Right renal pelvis (tissue), 4 donors: ENCODE data around the gene HBA1. TPM values are rescaled to one million over a fixed set of nuclear protein-coding genes. Genes with fewer than 3 reads are reported as not detected.
A peak's percentile ranks its signal among the peaks of the same experiment; 100 is the strongest.
"Not testable (repeated sequence)": the region's sequence is repeated elsewhere in the genome, so short reads cannot be mapped to it uniquely, and the experiment has no call there.

Experiments used
- DNase-seq, 4 donors: peaks; one replicate each; pipeline ENCODE4 v3.0.0-alpha.2; 2013; ENCODE audit warnings: low read depth in 4 of 4, low spot score in 3 of 4, missing footprints in 1 of 4
- polyA plus RNA-seq, 4 donors: library from polyadenylated mRNA; unstranded; fragments of 120-200 nt; gene quantifications; one replicate each; pipeline ENCODE4 v1.2.1, GENCODE V29; 2013; ENCODE audit not compliant: insufficient read length in 4 of 4

HBA1 gene
- polyA plus RNA-seq, 4 donors, result 530 to 845 (median 681) TPM

- not testable (repeated sequence) for DNase-seq
These were observed 2.3 kb upstream of the HBA1 start for GRCh38 chr16:173928-174769.

GRCh38 chr16:175011-175949, 1.2 kb upstream of the HBA1 start:
- DNase-seq, result no peak

GRCh38 chr16:176006-176405, 474 bp upstream of the HBA1 start:
- DNase-seq, result not testable (repeated sequence)

- no peak for DNase-seq
These were observed 928 bp downstream of the HBA1 start for GRCh38 chr16:177394-177822.

GRCh38 chr16:177981-178667, 1.6 kb downstream of the HBA1 start:
- no peak for DNase-seq

GRCh38 chr16:178668-179015, 2.2 kb downstream of the HBA1 start:
- DNase-seq, result no peak

GRCh38 chr16:179211-180092, 3.0 kb downstream of the HBA1 start:
- no peak for DNase-seq

- DNase-seq, result no peak
These were observed 3.7 kb downstream of the HBA1 start, which contains the start of gene HBQ1 for GRCh38 chr16:180101-180675. HBQ1 (plus strand) TSS chr16:180459; CDS start chr16:180487, 28 bp downstream.

- no peak for DNase-seq
These were observed 4.4 kb downstream of the HBA1 start for GRCh38 chr16:180681-181564.

- DNase-seq, result peak in 1 of 4 donors; percentile 39
These were observed 5.1 kb downstream of the HBA1 start for GRCh38 chr16:181565-182021.

GRCh38 chr16:183005-183404, 6.5 kb downstream of the HBA1 start:
- no peak for DNase-seq

- DNase-seq, result no peak
These were observed 8.7 kb downstream of the HBA1 start for GRCh38 chr16:185213-185612.

GRCh38 chr16:185691-186090, 9.2 kb downstream of the HBA1 start:
- DNase-seq, result no peak

- no peak for DNase-seq
These were observed 10.8 kb downstream of the HBA1 start for GRCh38 chr16:187330-187729.

- DNase-seq, result no peak
These were observed 12.2 kb downstream of the HBA1 start for GRCh38 chr16:188674-189073.

GRCh38 chr16:189604-190186, 13.2 kb downstream of the HBA1 start:
- no peak for DNase-seq

- DNase-seq, result no peak
These were observed 15.4 kb downstream of the HBA1 start for GRCh38 chr16:191831-192230.

GRCh38 chr16:192686-193085, 16.2 kb downstream of the HBA1 start:
- no peak for DNase-seq
